ENCODE measurements around the gene ATXN10.

DNA sequence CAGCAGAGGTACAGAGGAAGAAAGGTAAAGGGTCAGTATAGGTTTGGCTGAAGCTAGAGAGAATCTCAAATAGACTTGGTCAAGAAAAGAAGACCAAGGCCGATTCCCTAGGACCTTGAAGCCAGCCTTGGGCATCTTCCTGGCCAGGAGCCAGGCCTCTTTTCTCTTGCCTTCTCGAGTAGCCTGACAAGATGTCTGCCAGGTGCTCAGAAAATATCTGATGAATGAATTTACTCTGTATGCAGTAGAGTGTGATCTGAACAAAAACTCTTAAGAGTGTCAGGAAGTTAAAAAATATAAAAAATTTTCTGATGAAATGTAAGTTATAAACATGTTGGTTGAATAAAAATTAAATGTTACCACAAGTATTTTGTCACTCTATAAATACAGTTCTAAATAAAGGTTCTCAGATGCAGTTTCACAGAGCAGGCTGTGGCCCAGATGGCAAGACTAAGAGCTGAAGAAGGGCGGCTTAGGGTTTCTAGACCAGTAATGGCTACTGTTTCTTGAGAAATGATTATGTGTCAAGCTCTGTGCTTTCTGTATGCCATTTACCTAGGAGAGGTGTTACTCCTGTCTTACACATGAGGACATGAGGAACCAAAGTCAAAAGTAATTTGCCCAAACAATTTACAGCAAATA is 98.1 kb downstream of the ATXN10 start:
- TF ChIP-seq CTCF (conservative IDR thresholded peaks at IDR 0.05) (no peak), ZFX (IDR thresholded peaks at IDR 0.05) (no peak)
